Motor neuron (in vitro differentiated cells): ENCODE measurements around the gene IER5. TPM values are rescaled to one million over a fixed set of nuclear protein-coding genes. Genes with fewer than 3 reads are reported as not detected.

Experiments
- ATAC-seq, 8 experiments: fragments of 200-7000 bp; cut with Tn5 transposase; replicated peaks in 6 of 8; 2 replicates each; pipeline ENCODE4 v1.8.0; 2021; ENCODE audit warnings: mild to moderate bottlenecking in 8 of 8, moderate library complexity in 8 of 8
- H3K27ac ChIP-seq, 2 donors: fragments of 250-450 bp; sonication (Bioruptor Pico); 2 replicates each; pipeline ENCODE4 v1.9.0; 2021; ENCODE audit warnings: antibody characterized with exemption in 2 of 2, mild to moderate bottlenecking in 2 of 2, moderate library complexity in 1 of 2
- H3K4me1 ChIP-seq, 2 donors: fragments of 250-450 bp; sonication (Bioruptor Pico); replicated peaks in 1 of 2; 2 replicates each; pipeline ENCODE4 v1.6.1; 2021; ENCODE audit warnings: antibody characterized with exemption in 2 of 2, mild to moderate bottlenecking in 2 of 2, moderate library complexity in 1 of 2
- H3K4me3 ChIP-seq, 5 donors: fragments of 250-450 bp; sonication (Bioruptor Pico); 2 replicates each; pipeline ENCODE4 v1.9.0; 2021; ENCODE audit warnings: antibody characterized with exemption in 5 of 5, mild to moderate bottlenecking in 5 of 5, moderate library complexity in 4 of 5
- WGBS, 10 experiments: fragments of 450-650 bp; shearing (Covaris generic); methylation state at CpG; one replicate each; pipeline ENCODE4 v1.0.0; 2022; 5-methylcytosine and 5-hydroxymethylcytosine counted together
- in situ Hi-C, 9 experiments: fragments of 400-800 bp; cut with MboI; loops; one replicate each; pipeline ENCODE4 v1.15.0; 2021; ENCODE audit warnings: low sequenced_read_pairs in 9 of 9, low pct_unique_long_range_greater_than_20kb in 2 of 9; ENCODE audit not compliant: unreplicated experiment in 9 of 9
- total RNA-seq, 8 experiments: library from RNA; unstranded; fragments of 300-600 nt; gene quantifications; 2 replicates each; pipeline versions ENCODE4 v1.2.3 to v1.2.4, GENCODE V29; 2022

IER5 gene
- total RNA-seq, 8 experiments from 2014 or later: 9.6 to 20.1 (median 11.8) TPM

DNA sequence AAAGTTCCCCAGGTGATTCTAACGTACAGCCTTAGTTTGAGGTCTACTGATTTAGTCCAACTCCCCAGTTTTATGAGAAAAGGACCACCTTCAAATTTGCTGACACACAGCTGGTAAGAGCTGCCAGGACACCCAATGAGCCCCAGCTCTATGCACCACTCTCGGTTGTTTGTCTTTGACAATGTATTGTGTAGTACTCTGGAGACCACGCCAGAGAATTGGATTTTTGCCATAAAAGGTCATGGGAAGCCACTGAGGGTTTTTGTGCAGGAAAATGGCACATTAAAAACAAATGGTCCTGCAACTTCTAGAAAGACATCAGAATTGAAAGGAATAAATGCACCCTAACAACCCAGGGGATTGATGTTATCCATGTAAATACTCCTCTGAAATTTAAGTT, 7.1 kb upstream of the IER5 start:
- Histone ChIP-seq H3K4me3 (no peak overlapping the region), H3K27ac (no peak overlapping the region), H3K4me1 (peaks cover 8 to 25% of the 10 kb centered on the region in 2 donors)
- in situ Hi-C loops: no loop called here
- ATAC-seq: peak in 4 of 8 experiments; percentile 42 to 90 (median 51)
- 0 to 100% (median 53%) methylated on average over 1 to 3 of the region's 3 CpGs; no CpG with 5 or more reads in 1 of the 10 experiments for WGBS, 10 experiments

- peak in 4 of 8 experiments; percentile 3 to 13 (median 8) for ATAC-seq
- WGBS, 10 experiments: 22 to 80% (median 65%) methylated on average over 1 to 6 of the region's 6 CpGs; no CpG with 5 or more reads in 2 of the 10 experiments
- in situ Hi-C loops: no loop called here
- H3K27ac ChIP-seq: no peak overlapping the region
- no peak overlapping the region for H3K4me3 ChIP-seq
- H3K4me1 ChIP-seq: peaks cover 3 to 10% of the 10 kb centered on the region in 2 donors
Measured at GRCh38 chr1:181083842-181084605, 4.5 kb upstream of the IER5 start.

DNA sequence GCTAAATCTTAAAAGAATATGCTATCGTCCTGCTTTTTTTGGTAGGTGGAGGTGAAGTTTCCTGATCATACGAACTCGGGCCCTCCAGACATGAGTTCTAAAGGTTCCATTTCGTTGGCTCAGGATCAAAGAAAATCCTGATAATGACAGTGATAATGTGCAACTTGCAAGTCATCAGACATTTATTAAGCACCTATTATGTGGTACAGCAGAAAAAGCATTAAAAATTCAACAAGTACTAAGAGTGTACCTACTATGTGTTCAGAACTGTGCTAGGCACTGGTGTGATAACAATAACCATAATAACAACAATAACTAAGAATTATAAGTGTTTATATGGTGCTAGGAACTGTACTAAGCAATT, 3.9 kb upstream of the IER5 start:
- Histone ChIP-seq H3K4me3 (no peak overlapping the region), H3K4me1 (peaks cover 3 to 10% of the 10 kb centered on the region in 2 donors), H3K27ac (no peak overlapping the region)
- in situ Hi-C loops: no loop called here
- no peak for ATAC-seq
- WGBS, 10 experiments: 33 to 100% (median 78%) methylated on average over 1 to 4 of the region's 4 CpGs; no CpG with 5 or more reads in 1 of the 10 experiments

DNA sequence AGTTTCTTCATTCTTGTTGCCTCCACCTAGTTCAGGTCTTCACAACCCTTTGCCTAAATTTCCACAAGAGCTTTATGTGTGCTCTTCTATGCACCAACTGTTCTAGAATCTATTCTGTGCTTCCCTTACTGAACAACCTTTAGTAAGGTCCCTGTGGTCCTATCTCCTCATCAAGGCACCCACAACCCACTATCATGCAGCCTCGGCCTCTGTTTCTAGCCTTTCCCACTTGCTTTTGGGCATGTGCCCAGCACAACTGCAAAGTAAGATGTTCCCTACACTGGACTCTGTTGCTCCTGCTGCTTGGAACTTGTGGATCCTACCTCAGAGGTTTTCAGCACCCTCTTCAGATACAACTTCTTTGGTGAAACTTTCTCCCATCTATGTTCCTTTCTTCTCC, 2.4 kb upstream of the IER5 start:
- Histone ChIP-seq H3K4me1 (peaks cover 7 to 8% of the 10 kb centered on the region in 2 donors), H3K27ac (no peak overlapping the region), H3K4me3 (no peak overlapping the region)
- ATAC-seq: no peak
- in situ Hi-C loops: no loop called here
- WGBS, 10 experiments: 86 to 100% (median 100%) methylated on average over 1 of the region's 1 CpG; no CpG with 5 or more reads in 4 of the 10 experiments

DNA sequence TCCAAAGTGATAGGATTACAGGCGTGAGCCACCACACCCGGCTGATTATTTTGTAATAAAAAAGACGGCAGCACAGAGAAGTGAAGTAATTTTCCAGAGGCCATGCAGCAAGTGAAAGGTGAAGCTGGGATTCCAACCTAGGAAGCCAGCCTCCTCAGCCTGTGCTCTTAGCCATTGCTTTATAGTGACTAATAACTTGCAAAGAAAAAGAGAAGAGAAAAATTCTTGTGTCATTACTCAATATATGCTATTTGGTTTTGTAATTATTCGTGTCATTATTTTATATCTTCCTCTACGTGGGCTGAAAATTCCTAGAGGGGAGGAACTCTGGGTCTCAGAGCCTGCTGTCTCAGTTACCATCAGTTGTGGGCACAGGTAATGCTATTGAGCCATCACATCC, 1.6 kb upstream of the IER5 start:
- H3K4me3 ChIP-seq: no peak overlapping the region
- in situ Hi-C loops: no loop called here
- H3K27ac ChIP-seq: no peak overlapping the region
- H3K4me1 ChIP-seq: peaks cover 2 to 12% of the 10 kb centered on the region in 2 donors
- 7 to 90% (median 61%) methylated on average over 1 to 5 of the region's 5 CpGs; no CpG with 5 or more reads in 2 of the 10 experiments for WGBS, 10 experiments
- no peak for ATAC-seq

DNA sequence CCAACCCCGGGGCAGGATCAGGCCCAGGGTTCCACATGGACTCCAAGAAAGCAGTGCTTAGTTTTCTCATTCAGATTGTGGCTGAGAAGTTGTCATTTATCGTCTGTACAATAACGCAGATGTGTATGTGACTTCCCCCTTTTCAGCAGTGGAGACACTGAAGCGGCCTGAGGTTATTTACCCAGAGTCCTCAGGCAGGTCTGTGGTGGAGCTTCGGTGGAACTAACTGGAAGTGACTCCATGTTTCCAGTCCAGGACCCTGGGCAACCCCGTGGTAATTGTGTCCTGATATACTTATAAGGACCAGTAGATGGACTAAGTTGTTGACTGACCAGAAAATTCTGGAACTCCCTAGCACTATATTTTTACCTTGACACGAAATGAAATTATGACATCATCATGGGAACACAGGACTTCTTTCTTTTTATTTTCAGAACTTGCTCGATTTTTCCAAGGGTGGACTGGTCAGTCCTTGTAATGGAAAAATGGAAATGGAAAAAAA, 1.0 kb upstream of the IER5 start:
- in situ Hi-C loops: no loop called here
- Histone ChIP-seq H3K4me1 (peaks cover 2 to 17% of the 10 kb centered on the region in 2 donors), H3K4me3 (no peak overlapping the region), H3K27ac (no peak overlapping the region)
- no peak for ATAC-seq
- 29 to 92% (median 74%) methylated on average over 2 to 8 of the region's 8 CpGs for WGBS, 10 experiments

DNA sequence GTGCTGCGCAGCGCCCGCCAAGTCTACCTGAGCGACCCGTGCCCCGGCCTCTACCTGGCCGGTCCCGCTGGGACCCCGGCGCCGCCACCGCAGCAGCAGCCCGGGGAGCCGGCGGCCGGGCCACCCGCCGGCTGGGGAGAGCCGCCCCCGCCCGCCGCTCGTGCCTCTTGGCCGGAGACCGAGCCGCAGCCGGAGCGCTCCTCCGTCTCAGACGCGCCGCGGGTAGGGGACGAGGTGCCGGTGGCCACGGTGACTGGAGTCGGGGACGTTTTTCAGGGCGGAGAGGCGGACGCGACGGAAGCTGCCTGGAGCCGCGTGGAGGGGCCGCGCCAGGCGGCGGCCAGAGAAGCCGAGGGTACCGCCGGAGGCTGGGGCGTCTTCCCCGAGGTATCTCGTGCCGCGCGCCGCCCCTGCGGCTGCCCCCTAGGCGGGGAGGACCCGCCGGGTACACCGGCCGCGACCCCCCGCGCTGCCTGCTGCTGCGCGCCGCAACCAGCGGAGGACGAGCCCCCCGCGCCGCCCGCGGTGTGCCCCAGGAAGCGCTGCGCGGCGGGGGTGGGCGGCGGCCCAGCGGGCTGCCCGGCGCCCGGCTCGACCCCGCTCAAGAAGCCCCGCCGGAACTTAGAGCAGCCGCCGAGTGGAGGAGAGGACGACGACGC, 646 bp downstream of the IER5 start:
- peaks cover 6 to 18% of the 10 kb centered on the region in 2 donors for H3K4me1 ChIP-seq
- 0 to 1% (median 0%) methylated on average over 2 to 41 of the region's 97 CpGs; no CpG with 5 or more reads in 6 of the 10 experiments for WGBS, 10 experiments
- in situ Hi-C loops: no loop called here

GRCh38 chr1:181089676-181090544, 1.4 kb downstream of the IER5 start:
- peak; percentile 19 to 50 (median 38) for ATAC-seq
- Histone ChIP-seq H3K4me1 (peaks cover 14 to 26% of the 10 kb centered on the region in 2 donors), H3K4me3 (peak overlapping the region; percentile 54 to 74 (median 58)), H3K27ac (peak overlapping the region in 1 of 2 donors; percentile 12)
- in situ Hi-C loops: no loop called here
- 0 to 6% (median 0%) methylated on average over 3 to 36 of the region's 48 CpGs for WGBS, 10 experiments

More for the DNA sequence above, 646 bp downstream of the IER5 start:
- Histone ChIP-seq H3K27ac (peak overlapping the region in 1 of 2 donors; percentile 12), H3K4me3 (peak overlapping the region; percentile 54 to 74 (median 58))
- peak; percentile 0 to 43 (median 25) for ATAC-seq

DNA sequence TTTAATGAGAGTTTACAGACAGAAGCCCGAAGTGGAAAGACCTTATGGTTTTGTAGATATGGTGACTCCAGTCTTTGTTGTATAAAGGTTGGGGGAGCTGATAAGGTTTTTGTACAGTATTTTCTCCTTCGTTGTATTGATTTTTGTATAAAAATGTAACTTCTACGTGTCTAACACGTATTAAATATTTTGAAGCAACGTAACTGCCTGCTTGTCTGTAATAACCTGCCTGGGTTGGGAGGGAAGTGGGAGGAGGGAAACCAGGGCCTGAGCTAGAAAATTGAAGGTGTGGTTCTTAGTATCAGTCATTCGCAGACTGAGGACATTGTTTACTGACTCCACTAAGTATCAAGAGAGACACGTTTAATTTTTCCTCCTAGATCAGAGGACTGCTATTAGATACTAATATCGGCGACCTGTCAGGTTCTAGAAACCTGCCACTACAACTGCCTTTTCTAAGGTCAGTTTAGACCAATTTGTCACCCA, 2.2 kb downstream of the IER5 start:
- in situ Hi-C loops: no loop called here
- 0 to 24% (median 12%) methylated on average over 5 to 9 of the region's 9 CpGs; no CpG with 5 or more reads in 1 of the 10 experiments for WGBS, 10 experiments
- no peak overlapping the region for H3K27ac ChIP-seq

DNA sequence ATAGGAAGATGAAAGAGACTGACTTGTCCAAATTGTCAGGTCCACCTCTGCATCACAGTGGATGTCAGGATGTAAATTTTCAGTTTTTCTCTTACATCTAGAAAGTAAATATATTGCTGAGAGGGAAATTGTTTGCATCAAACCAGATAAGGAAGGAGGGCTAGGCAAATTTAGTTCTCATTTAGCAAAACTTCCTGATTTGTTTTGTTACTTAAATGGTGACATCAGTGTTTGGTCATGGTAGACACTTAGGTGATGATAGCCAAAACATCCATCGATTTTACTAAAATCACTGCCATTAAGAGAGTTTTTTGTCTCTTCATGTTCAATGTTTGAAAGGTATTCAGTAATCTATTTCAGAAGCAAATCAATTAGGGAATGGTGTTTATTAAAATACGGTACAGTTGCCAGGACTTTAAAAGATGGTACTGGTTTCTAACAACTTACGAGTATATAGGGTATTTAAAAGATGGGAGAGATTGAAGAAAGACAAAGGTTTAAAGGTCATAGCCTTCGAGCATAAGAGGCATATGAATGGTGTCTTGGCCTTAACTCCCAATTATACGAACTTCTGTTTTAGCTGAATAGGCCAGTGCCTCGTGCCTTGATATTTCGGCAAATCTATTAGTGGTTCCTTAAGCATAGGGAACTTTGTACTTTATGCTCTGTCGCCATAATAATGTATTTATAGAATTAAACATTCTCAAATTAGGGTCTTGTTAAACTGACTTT, 3.0 kb downstream of the IER5 start:
- in situ Hi-C loops: no loop called here
- WGBS, 10 experiments: 47 to 94% (median 67%) methylated on average over 2 to 8 of the region's 8 CpGs
- H3K4me3 ChIP-seq: peak overlapping the region in 4 of 5 donors; percentile 58 to 74 (median 59)
- no peak overlapping the region for H3K27ac ChIP-seq
- ATAC-seq: no peak
- peaks cover 29 to 41% of the 10 kb centered on the region in 2 donors for H3K4me1 ChIP-seq

More for the DNA sequence above, 2.2 kb downstream of the IER5 start:
- Histone ChIP-seq H3K4me3 (peak overlapping the region; percentile 54 to 74 (median 58)), H3K4me1 (peaks cover 22 to 34% of the 10 kb centered on the region in 2 donors)
- ATAC-seq: no peak

DNA sequence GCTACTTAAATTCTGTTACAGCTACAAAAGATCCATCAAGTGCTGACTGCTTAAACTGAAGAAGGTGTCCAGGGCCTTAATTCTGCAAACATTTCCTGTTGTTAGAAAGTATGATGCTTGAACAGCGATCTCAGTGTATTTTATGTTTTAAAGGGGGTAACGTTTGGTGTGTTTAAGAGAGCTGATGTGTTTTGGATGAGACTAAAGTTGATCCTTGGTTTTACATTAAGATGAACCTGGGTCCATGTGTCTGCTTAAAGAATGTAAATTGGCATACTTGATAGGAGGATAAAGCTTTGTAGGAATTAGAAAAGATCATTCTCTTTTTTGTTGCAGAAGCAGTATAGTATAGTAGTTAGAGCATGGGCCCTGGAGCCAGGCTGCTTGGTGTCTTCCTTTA, 3.6 kb downstream of the IER5 start:
- in situ Hi-C loops: no loop called here
- Histone ChIP-seq H3K4me3 (peak overlapping the region in 1 of 5 donors; percentile 58), H3K27ac (no peak overlapping the region), H3K4me1 (peaks cover 34 to 47% of the 10 kb centered on the region in 2 donors)
- no peak for ATAC-seq
- 60 to 92% (median 66%) methylated on average over 1 to 2 of the region's 2 CpGs; no CpG with 5 or more reads in 2 of the 10 experiments for WGBS, 10 experiments
